Astrocyte of the hippocampus (primary cell): ENCODE measurements around the gene TSPAN8.
"Not testable (repeated sequence)": the region's sequence is repeated elsewhere in the genome, so short reads cannot be mapped to it uniquely, and the experiment has no call there.

Experiments used
- DNase-seq: peaks from one replicate; pipeline ENCODE4 v3.0.0; 2011; ENCODE audit warnings: low read depth, low spot score

TSPAN8 gene

DNA sequence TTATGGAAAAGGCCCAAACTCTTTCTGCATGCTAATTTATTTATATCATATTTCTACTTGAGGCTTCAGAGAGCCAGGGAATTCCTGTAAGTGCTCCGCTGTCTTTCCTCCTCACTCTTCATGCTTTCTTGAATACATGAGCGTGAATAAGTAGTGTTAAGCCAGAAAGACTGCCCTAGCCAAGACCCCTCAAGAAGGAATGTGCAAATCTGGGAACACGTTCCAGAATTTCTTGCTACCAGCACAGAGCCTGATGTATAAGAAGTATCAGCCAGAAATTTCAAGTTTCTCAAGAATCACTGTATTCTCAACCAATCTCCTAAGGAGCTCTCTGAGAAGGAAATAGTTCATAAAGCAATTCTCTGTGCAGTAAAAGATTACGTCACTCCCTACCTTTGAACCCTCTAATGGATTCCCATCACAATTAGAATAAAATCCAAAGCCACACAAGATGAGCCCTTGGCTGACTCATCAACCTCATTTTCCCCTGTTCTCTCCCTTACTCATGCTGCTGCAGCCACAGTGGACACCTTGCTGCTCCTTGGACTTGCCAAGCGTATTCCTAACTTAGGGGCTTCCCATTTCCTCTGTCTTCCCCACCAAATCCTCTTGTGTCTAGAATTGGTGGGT lies 6.9 kb upstream of the TSPAN8 start:
- DNase-seq: peak; percentile 4

DNA sequence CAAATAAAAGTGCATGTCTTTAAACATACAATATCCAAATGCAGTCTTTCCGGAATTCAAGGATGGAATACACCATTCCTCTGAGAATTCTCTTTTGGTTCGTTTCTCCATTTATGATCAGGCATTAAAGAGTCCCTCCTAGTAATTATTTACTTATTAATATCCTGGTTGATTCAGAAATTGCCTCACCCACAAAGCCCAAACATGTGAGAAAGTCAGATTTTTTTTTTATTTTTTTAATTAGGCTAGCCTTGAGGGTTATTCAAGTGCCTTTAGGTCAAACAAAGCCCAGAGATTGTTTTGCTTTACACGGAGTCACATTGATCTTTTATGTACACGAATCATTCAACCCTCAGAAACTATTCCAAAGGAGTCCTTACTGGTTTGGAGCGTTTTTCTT lies 6.4 kb upstream of the TSPAN8 start:
- DNase-seq: no peak

DNA sequence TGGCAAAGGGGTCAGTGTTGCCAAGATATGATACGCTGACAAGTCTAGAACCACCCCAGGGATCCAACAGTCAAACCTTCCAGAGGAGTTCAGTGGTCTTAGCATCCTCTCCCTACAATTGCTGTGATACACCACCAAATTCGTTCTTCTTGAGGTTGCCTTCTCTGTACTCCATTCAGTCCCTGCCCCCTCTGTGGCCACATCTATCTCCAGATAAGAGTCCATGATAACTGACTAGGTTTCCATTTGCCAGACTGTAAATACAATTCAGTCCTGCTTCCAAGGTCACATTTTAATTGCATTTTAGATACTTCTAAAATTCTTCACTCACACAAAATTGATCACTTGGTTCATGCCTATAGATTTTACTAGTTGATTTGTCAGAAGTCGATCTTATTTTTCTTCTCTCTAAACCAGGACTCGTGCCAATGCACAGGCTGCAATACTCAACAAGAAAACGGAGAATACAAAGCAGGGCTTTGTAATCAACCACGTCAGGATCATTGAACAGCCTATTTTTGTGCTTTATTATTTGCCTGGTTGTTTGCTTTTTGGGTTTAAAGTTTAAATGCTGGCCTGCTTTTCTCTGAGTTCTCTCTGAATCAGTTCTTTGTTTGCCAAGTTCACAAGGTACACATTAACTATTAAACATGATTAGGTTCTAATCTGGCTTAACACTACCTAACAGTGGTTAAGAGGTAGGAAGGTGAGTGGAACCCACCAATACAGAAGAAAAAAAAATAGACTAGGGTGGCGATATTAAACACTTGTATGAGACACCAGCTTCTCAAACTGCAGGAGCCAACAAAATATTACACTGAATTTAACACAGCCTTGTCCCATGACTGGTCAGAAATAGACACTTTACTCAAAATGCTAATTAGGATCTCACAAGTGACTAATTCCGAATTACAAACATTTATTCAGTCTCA lies 5.3 kb upstream of the TSPAN8 start:
- no peak for DNase-seq

DNA sequence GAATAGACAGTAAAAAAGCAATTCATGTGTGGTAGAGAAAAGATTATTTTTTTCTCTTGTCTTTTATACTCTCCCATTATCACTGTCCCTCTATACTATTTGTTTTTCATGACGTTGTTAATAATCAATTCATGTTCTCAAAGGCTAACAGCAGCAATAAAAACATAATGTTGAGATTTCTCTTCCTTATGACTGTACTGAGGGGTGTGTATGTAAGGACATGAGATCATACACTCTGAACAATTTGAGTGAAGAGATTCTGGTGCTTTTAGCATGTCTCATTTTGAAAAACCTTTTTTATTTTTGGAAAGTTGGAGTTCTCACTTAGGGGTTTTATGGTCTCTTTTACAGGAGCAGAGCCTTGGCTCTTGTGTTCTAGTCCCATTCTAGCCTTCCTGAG lies 3.8 kb upstream of the TSPAN8 start:
- no peak for DNase-seq

DNA sequence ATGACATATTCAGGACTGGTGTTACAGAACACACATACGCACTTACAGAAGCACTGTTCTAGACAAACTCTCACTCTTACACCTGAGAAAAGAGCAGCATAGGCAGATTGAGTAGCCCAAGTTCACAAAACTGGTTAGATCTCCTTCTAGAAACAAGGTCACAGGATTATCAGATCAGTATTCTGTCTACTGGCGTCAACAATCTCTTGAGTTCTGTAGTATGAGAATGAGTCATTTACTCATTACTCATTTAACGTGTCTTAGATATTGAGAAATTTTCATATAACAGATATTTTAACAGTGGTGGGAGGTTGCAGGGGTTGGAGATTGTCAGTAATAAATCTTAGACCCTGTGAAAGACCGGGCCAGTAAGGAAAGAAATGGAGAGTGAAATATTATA lies 2.8 kb upstream of the TSPAN8 start:
- DNase-seq: no peak

DNA sequence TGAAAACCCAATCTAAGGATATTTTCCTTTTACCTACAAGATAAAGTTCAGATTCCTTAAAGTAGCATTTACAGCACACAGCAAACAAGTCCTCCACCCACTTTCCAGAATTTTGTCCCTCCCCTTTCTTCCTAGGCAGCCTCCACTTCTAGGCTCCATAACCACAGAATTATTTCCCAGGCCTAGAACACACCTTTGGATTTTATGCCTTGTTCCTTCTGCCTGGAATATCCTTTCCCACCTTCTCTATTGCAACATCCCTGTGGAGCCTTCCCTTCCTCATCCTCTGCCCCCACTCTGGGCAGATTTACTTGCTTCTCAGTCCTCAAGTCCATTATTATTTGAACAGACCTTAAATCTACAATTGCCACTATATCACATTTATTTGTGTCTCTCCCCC lies 2.1 kb upstream of the TSPAN8 start:
- no peak for DNase-seq

DNA sequence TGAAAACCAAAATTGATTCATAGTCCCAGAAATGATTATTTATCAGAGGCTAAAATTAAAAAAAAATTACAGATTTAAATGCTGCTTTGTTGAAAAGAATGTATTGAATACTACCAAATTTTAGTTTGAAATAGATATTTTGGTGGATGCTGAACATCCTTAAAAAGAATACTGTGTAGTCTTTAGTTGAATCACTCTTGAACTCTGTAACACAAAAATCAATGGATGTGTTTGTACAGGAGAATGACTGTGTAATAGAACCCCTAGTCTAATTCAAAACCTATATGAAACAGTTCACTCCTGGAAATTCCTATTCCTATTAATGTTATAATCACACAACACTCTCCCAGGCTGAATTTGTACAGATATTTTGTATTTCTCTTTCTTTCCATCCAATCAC lies 1.5 kb upstream of the TSPAN8 start:
- no peak for DNase-seq

DNA sequence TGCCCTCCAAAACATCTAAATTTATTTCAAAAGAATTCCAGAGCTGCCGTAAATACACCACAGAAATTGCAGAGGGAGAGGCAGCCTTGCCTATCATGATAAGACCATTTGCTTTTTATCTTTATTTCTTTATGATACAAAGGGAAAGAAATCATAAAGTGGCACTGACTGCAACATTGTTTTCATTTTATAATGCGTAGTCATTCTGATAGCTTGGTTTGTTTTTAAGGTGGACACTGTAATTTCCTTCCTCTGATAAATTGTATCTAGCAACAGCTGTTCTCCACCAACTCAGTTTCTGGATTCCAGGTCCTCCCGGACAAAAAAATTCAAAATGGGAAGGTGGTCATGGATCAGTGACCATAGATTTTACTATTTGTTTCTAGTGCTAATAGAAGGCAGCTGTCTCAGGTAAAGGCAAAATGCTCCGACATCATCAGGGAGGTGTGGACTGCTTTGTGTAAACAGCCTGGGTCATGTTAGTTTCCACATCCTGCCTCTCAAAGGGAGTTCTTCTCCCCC lies 623 bp upstream of the TSPAN8 start:
- no peak for DNase-seq

DNA sequence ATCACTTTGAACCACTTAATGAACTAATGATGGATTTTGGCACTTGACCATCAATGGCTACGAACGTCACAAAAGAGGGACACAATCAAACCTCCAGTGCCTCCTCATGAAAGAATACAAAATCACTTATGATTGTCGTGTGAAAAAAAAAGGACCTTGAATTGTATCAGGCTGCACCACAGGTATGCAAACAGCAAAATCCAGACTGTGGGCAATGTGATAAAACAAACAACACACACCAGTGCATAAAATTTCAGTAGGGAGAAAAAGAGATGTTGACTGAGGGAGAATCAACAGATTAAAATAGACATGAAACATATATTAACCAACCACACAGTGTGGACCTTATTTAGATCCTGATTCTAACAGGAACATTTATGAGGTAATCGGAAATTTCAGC lies 2.6 kb downstream of the TSPAN8 start:
- no peak for DNase-seq

DNA sequence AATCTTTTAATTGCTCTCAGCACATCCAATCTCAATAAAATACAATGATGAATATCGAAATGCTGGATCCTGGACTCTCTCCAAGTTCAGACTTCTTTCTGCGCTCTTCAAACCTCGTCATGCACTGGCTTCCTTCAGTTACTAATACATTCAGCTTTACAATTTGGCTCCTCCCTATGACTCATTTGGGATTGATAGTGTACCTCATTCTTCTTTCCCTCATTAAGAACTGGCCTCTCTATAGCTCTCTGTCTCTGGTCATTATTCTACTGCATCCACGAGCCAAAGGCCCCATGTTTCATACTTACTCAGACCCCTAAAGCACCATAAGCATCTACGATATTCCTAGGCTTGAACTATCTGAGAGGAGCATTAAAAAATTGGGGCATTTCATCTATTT lies 4.9 kb downstream of the TSPAN8 start:
- no peak for DNase-seq

DNA sequence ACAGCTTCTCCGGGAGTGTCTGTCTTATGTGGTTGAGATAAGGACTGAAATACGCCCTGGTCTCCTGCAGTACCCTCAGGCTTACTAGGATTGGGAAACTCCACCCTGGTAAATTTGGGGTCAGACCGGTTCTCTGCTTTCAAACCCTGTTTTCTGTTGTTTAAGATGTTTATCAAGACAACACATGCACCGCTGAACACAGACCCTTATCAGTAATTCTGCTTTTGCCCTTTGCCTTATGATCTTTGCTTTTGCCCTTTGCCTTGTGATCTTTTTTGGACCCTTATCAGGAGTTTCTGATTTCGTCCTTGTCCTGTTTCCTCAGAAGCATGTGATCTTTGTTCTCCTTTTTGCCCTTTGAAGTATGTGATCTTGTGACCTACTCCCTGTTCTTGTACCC lies 7.8 kb downstream of the TSPAN8 start:
- DNase-seq: not testable (repeated sequence)

DNA sequence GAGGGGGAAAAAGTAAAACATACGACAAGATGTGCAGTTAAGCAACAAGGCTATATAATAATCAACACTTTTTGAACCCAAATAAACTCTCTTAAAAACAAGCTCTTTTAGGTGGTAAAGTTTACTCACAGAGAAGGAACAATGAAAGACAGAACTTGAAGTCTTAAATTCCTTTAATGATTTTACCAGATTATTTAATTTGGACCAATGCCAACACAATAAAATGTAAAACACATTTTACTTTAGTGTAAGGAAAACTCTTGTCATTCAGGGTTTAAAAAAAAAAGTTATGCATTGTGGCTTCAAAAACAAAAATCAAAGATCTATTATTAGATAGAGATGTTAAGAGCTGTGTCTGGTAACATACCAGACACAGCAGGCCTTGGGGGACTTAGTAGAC lies 13.1 kb downstream of the TSPAN8 start:
- DNase-seq: no peak

DNA sequence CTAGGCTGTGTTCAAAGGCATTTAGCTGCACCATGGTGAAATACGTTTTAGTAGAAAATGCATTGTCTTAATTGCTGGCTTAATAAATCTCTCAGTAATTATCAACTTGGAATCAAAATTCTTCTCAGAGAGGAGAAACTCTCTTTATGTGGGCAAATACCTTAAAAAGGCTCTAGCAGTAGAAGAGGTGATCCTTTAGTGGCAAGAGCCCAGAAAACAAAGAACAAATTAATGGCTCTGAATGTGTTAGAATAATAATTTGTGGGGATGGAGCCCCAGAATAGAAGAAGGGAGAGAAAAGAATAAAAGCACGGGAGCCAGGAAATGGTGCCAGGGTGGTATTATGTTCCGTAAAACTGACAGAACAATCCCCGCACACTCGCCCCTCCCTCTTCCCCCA lies 14.8 kb downstream of the TSPAN8 start:
- no peak for DNase-seq

DNA sequence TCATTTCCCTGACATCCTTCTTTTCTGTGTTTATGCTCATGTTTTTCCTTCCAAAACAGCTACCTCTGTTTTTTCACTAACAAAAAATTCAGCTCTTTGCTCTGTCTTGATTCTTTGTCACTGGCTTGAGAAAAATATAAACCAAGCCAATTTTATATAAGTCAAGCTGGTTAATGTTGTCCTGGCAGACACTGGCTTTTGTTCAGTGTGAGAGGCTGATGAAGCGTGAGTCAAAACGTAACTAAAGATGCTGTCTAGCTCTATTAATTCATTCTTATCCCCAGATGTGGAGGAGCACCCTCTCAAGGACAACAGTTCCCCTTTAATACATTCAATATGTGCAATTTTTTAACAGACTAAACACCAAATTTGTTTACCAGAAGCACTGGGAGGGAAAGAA lies 15.8 kb downstream of the TSPAN8 start:
- DNase-seq: no peak

DNA sequence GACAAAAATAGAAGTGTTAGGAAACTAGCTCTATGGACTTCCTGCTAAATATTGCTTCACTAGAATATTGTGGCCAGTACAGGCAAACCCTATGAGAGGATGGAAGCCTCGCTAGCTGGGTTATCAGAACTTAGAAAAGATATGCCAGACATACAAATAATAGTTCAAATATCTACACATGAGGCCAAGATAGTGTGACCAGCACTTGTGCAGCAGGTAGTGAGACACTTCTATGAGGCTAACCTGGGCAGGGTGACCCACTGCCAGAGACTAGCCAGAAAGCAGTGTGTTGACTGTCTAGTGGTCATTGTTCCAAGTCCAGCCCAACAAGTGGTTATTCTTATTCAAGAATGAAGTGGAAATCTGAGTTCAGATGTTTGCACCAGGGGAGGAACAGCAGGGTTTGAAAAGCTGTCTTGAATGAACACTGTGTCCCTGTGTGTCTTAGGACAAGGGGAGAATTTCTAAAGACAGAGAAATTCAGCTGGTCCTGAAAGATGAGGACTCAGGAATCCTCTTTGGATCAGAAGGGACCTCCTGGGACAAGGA lies 16.3 kb downstream of the TSPAN8 start:
- no peak for DNase-seq

DNA sequence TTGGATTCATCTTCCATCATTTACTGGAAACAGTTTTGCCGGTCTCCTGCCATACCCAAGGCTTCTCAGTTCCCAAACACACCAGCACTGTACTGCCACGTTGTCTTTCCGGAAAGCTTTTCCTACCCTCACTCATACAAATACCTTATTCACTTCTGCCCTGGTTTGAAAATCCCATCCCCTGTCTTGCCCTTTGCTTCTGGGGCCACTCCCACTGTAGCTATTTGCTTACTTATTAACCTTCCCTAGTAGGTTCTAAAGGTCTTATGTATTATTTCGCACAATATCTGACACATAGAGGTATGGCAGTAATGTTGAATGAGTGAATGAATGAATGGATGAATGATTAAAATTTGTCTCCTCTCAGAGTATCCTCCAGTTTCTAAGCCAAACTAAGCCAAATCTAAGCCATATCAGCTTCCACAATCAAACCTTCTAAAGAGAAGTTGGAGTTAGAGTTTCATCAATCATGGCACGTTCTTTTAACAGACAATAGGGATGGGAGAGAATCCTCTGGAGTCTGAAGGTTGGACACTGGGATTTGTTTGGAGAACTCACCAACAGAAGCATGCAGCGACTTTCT lies 18.6 kb downstream of the TSPAN8 start:
- no peak for DNase-seq

DNA sequence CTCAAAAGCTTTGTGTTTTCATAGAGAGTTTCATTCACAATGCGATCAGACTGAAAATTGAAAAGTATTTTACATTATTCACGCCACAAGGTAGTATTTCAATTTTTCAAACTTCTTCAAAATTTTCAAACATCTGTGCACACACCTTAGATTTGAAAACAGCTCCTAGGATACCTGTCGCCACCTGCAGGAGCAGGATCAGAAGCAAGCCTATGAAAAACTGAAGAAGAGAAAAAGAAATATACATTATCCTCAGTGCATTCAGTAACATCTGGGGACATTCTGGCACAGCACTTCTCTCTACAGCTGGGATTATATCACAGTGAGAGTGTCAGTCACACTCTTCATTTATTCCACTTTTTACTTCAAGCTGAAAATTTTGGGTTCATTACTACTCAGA lies 19.8 kb downstream of the TSPAN8 start:
- DNase-seq: no peak

DNA sequence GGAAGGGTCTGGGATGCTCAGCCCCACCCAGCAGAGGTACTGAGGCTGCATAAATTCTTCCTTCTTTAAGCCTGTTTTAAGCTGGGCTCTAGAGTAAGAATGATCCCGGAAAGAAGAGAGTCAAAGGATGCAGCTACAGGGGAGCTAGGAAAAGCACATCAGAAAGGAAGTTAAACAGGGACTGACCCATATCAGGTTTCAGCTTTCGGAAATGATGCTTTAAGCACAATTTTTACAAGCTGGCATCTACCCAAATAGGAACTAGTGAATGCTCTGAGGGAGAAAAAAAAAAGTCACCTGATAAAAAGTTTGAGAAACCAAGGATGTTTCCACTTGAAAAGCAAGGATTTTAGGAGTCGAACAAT lies 22.0 kb downstream of the TSPAN8 start:
- DNase-seq: no peak

DNA sequence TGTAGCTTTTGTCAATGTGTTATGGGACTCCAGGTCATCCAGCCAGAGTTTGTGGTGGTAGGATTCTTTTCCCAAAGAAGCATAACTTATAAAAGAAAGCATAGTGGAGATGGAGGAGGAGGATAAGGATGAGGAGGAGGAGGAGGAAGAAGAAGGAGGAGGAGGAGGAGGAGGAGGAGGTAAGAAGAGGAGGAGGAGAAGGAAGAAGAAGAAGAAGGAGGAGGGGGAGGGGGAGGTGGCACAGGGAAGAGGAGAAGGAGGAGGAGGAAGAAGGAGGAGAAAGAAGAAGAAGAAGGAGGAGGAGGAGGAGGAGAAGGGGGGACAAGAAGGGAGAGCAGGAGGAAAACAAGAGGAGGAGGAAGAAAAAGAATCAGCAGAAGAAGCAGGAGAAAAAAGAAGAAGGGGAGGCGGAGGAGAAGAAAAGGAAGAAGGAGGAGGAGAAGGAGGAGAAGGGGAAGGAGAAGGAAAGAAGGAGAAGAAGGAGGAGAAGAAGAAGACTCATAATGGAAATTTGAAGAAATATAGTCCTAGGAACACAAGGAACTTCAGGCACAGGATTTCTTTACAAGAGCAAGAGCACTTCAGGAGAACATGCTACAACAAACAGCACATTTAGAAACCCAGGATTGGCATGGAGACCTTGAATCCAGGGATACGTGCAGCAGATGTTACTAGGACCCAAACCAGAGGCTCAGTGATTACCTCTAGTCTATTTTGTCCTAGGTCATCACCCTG lies 22.6 kb downstream of the TSPAN8 start:
- no peak for DNase-seq

DNA sequence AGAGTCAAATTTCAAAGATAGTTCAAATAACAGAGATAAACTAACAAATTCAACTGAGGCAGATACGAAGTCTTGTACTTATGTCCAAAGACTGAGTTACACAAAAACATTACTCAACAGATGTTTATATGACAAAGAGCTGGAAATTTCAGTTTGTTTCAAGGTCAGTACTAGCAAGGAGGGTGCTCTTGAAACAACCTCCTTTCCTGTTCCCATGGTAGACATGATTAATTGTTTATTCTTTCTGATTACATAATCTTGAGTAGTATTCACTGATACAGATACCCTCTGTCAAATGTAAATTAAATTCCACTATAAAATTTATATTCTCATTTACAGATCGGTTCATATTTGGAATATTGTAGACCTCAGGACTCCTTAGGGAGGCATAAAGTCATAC lies 23.4 kb downstream of the TSPAN8 start:
- DNase-seq: no peak

DNA sequence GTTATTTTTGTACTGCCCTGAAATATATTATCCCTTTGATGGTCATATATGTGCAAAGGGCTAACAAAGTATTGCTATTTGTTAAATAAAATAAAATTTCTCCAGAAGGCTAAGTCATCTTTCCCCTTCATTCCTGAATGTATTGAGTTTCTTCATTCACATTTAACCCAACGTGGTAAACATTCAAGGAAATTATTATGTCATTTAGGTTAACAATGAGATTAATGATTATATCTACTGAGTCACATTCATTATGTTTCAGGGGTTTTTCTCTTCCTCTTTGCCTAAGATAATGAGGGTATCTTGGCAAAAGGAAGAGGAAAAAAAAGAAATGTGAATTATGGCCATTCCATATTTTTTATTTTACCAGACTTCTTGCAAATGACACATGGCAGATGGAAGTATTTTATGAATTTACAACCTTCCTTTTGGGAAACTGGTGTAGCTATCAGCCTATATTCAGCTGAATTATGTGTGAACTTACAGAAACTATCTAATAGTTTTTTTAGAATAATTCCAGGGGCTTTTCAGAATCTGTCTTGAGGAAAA lies 27.2 kb downstream of the TSPAN8 start:
- DNase-seq: no peak

DNA sequence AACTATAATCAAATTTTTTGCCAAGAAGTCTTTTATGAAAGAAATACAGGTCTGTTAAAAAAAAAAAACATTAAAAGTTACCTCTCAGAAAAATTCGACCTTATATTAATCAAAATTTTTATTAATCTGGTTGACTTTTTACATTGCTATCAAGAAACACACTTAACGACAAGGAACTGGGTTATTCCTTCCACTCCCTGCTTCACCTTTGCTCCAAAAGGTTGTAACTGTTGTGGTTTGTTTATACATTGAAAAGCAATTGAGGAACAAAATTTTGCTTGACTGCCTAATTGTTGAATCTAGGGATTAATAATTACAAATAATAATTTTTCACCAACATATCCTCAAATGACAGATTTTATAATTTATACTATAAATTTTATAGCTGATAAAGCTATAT lies 28.4 kb downstream of the TSPAN8 start:
- DNase-seq: no peak
